ENCODE results near the gene KIF26B. TPM values are rescaled to one million over a fixed set of nuclear protein-coding genes. Genes with fewer than 3 reads are reported as not detected.

Gene KIF26B
- polyA plus RNA-seq, 1 of the 3 experiments (the other 2 are of a cell fraction), result 2.6 TPM

DNA sequence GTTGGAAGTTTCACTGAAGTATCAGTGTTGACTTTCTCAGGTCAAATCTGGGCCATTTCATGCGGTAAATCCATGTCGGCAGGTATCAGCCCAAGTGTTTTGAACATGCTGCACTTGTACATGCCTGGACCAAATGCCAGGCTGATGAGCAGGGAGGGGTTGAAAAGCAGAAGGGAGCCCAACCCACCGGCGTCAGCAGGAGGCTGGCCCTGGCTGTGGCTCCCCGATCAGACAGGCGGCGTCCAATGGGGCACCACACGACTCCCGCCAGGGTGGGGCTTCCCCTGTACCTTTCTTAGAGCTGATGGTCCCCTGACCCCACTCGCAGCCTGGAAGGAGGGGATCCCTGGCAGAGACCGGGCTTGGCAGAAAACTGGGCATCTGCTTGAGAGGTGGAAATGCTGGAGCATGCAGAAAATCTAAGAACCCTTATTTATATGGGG, 540.0 kb downstream of the KIF26B start (continued):
- TF ChIP-seq, protein P1, sequence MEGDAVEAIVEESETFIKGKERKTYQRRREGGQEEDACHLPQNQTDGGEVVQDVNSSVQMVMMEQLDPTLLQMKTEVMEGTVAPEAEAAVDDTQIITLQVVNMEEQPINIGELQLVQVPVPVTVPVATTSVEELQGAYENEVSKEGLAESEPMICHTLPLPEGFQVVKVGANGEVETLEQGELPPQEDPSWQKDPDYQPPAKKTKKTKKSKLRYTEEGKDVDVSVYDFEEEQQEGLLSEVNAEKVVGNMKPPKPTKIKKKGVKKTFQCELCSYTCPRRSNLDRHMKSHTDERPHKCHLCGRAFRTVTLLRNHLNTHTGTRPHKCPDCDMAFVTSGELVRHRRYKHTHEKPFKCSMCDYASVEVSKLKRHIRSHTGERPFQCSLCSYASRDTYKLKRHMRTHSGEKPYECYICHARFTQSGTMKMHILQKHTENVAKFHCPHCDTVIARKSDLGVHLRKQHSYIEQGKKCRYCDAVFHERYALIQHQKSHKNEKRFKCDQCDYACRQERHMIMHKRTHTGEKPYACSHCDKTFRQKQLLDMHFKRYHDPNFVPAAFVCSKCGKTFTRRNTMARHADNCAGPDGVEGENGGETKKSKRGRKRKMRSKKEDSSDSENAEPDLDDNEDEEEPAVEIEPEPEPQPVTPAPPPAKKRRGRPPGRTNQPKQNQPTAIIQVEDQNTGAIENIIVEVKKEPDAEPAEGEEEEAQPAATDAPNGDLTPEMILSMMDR (IDR thresholded peaks at IDR 0.05), result no peak
- TF ChIP-seq EZH2phosphoT487 (IDR thresholded peaks at IDR 0.05; ENCODE audit: borderline replicate concordance, low read depth) (no peak), RXRA (IDR thresholded peaks at IDR 0.05; ENCODE audit: borderline replicate concordance, low read depth) (no peak), SIN3A (IDR thresholded peaks at IDR 0.05; ENCODE audit: borderline replicate concordance, low read depth, low read length) (no peak)
- TF ChIP-seq, protein P2, sequence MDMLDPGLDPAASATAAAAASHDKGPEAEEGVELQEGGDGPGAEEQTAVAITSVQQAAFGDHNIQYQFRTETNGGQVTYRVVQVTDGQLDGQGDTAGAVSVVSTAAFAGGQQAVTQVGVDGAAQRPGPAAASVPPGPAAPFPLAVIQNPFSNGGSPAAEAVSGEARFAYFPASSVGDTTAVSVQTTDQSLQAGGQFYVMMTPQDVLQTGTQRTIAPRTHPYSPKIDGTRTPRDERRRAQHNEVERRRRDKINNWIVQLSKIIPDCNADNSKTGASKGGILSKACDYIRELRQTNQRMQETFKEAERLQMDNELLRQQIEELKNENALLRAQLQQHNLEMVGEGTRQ (IDR thresholded peaks at IDR 0.05; ENCODE audit: borderline replicate concordance, low read depth, low read length), result no peak

DNA sequence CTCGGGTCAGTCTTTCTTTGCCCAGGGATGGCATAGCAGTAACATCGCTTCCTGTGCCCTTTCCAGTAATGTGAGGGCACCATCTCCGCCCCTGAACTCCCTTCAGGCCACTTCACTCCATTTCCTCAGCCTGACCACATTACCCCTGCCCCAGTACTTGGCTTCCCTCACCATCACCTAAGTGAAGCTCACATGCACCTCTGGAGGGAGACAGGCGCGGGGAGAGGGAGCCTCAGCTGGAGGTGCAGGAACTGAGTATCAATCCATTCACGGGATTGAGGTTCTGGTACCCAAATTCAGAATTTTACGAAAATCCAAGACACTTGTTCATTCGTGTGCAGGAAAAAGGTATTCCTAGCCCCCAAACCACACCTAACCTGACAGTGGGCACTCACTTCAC, 540.4 kb downstream of the KIF26B start:
- Histone ChIP-seq H3K4me2 (no peak overlapping the region), H3K4me1 (ENCODE audit: control insufficient read depth in 1 of 2, insufficient read depth in 2 of 2, low read depth in 1 of 2, low read length in 1 of 2) (peaks cover 0 to 34% of the 10 kb centered on the region in 2 experiments; a peak in 1 of 4 replicates), H4K20me1 (ENCODE audit: insufficient read depth) (no peaks in the 10 kb centered on the region), H3F3A (replicated peaks; ENCODE audit: insufficient read depth) (no peaks in the 10 kb centered on the region), H3K27ac (ENCODE audit: low read depth in 2 of 2, low read length in 1 of 2) (no peak overlapping the region), H3K79me2 (ENCODE audit: insufficient read depth) (no peaks in the 10 kb centered on the region), H2AFZ (ENCODE audit: low read depth) (no peak overlapping the region), H3K9ac (no peak overlapping the region), H3K9me2 (no peaks in the 10 kb centered on the region), H3K9me3 (no peaks in the 10 kb centered on the region), H3K27me3 (ENCODE audit: insufficient read depth) (no peaks in the 10 kb centered on the region), H3K4me3 (ENCODE audit: low read depth in 2 of 2, low read length in 1 of 2) (no peak overlapping the region), H3K36me3 (replicated peaks in 1 of 2; ENCODE audit: control insufficient read depth in 1 of 2, insufficient read depth in 2 of 2, low read length in 1 of 2) (peaks cover 0 to 49% of the 10 kb centered on the region in 2 experiments)
- POLR2A ChIA-PET, result no interaction called here
- DNase-seq, result no peak
- 81% methylated on average over 8 of the region's 8 CpGs for WGBS (ENCODE audit: low lambda C conversion rate)
- CTCF ChIA-PET, result no interaction called here
- no peak for TF ChIP-seq RAD21 (IDR thresholded peaks at IDR 0.05; ENCODE audit: low read length)
- no peak for TF ChIP-seq NRF1 (IDR thresholded peaks at IDR 0.05; ENCODE audit: low read depth, low read length)
- no peak for TF ChIP-seq SMC3 (IDR thresholded peaks at IDR 0.05; ENCODE audit: low read depth, low read length)
- TF ChIP-seq, protein P3, sequence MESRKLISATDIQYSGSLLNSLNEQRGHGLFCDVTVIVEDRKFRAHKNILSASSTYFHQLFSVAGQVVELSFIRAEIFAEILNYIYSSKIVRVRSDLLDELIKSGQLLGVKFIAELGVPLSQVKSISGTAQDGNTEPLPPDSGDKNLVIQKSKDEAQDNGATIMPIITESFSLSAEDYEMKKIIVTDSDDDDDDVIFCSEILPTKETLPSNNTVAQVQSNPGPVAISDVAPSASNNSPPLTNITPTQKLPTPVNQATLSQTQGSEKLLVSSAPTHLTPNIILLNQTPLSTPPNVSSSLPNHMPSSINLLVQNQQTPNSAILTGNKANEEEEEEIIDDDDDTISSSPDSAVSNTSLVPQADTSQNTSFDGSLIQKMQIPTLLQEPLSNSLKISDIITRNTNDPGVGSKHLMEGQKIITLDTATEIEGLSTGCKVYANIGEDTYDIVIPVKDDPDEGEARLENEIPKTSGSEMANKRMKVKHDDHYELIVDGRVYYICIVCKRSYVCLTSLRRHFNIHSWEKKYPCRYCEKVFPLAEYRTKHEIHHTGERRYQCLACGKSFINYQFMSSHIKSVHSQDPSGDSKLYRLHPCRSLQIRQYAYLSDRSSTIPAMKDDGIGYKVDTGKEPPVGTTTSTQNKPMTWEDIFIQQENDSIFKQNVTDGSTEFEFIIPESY (IDR thresholded peaks at IDR 0.05; ENCODE audit: borderline replicate concordance, low read depth), result no peak
- TF ChIP-seq, protein P1 (IDR thresholded peaks at IDR 0.05), result no peak
- TF ChIP-seq, protein P4, sequence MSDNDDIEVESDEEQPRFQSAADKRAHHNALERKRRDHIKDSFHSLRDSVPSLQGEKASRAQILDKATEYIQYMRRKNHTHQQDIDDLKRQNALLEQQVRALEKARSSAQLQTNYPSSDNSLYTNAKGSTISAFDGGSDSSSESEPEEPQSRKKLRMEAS (IDR thresholded peaks at IDR 0.05; ENCODE audit: low read depth), result no peak
- TF ChIP-seq GATA2 (CRISPR knock-in tag; IDR thresholded peaks at IDR 0.05), result no peak
- no peak for TF ChIP-seq NFIC (IDR thresholded peaks at IDR 0.05; ENCODE audit: borderline replicate concordance)
- TF ChIP-seq GABPA (IDR thresholded peaks at IDR 0.05; ENCODE audit: low read depth), result no peak
- TF ChIP-seq SIN3A (IDR thresholded peaks at IDR 0.05; ENCODE audit: borderline replicate concordance, low read depth, low read length), result no peak
- TF ChIP-seq YY1 (IDR thresholded peaks at IDR 0.05; ENCODE audit: low read depth), result no peak
- TF ChIP-seq, protein P5, sequence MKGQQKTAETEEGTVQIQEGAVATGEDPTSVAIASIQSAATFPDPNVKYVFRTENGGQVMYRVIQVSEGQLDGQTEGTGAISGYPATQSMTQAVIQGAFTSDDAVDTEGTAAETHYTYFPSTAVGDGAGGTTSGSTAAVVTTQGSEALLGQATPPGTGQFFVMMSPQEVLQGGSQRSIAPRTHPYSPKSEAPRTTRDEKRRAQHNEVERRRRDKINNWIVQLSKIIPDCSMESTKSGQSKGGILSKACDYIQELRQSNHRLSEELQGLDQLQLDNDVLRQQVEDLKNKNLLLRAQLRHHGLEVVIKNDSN (IDR thresholded peaks at IDR 0.05; ENCODE audit: borderline replicate concordance, low read depth), result no peak
- TF ChIP-seq, protein P6, sequence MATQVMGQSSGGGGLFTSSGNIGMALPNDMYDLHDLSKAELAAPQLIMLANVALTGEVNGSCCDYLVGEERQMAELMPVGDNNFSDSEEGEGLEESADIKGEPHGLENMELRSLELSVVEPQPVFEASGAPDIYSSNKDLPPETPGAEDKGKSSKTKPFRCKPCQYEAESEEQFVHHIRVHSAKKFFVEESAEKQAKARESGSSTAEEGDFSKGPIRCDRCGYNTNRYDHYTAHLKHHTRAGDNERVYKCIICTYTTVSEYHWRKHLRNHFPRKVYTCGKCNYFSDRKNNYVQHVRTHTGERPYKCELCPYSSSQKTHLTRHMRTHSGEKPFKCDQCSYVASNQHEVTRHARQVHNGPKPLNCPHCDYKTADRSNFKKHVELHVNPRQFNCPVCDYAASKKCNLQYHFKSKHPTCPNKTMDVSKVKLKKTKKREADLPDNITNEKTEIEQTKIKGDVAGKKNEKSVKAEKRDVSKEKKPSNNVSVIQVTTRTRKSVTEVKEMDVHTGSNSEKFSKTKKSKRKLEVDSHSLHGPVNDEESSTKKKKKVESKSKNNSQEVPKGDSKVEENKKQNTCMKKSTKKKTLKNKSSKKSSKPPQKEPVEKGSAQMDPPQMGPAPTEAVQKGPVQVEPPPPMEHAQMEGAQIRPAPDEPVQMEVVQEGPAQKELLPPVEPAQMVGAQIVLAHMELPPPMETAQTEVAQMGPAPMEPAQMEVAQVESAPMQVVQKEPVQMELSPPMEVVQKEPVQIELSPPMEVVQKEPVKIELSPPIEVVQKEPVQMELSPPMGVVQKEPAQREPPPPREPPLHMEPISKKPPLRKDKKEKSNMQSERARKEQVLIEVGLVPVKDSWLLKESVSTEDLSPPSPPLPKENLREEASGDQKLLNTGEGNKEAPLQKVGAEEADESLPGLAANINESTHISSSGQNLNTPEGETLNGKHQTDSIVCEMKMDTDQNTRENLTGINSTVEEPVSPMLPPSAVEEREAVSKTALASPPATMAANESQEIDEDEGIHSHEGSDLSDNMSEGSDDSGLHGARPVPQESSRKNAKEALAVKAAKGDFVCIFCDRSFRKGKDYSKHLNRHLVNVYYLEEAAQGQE (IDR thresholded peaks at IDR 0.05; ENCODE audit: low read depth, low read length), result no peak
- no peak for TF ChIP-seq JUND (IDR thresholded peaks at IDR 0.05)

Measured in SK-N-SH (cell line).